Common myeloid progenitor, CD34-positive (primary cell): ENCODE measurements around the gene ZNF646. TPM values are rescaled to one million over a fixed set of nuclear protein-coding genes. Genes with fewer than 3 reads are reported as not detected.
A peak's percentile ranks its signal among the peaks of the same experiment; 100 is the strongest.

Source experiments
- CTCF ChIA-PET: fragments of 350-600 bp; sonication (Branson Sonifier 250); formaldehyde crosslinking; loops from one replicate; lab custom pipeline; 2021; ENCODE audit warnings: antibody characterized with exemption; lab: Charles Lee
- POLR2A ChIA-PET: fragments of 350-600 bp; sonication (Branson Sonifier 250); formaldehyde crosslinking; loops from one replicate; lab custom pipeline; 2021; ENCODE audit warnings: antibody characterized with exemption; lab: Charles Lee
- DNase-seq, 3 donors: peaks; one replicate each; pipeline versions ENCODE4 v3.0.0 to v3.0.0-alpha.2; 2013
- H3K27ac ChIP-seq, 2 experiments: 1 replicate in 1 of 2; 2 replicates in 1 of 2; pipeline ENCODE4 v1.7.0; 2013; ENCODE audit warnings: inconsistent platforms in 2 of 2, low read length in 2 of 2, mild to moderate bottlenecking in 2 of 2, low read depth in 1 of 2, moderate library complexity in 1 of 2; ENCODE audit not compliant: severe bottlenecking in 2 of 2, insufficient read depth in 1 of 2, poor library complexity in 1 of 2
- H3K27me3 ChIP-seq, 5 experiments: replicated peaks in 2 of 5; 1 replicate in 3 of 5; 2 replicates in 2 of 5; pipeline versions ENCODE4 v1.6.1 to v1.7.0; 2013; ENCODE audit warnings: low read length in 4 of 5, mild to moderate bottlenecking in 2 of 5, moderate library complexity in 2 of 5, inconsistent platforms in 1 of 5; ENCODE audit not compliant: insufficient read depth in 5 of 5, control insufficient read depth in 4 of 5
- H3K36me3 ChIP-seq, 4 experiments: 1 replicate in 2 of 4; 2 replicates in 2 of 4; pipeline versions ENCODE4 v1.6.1 to v1.7.0; 2013; ENCODE audit warnings: low read length in 3 of 4, control low read depth in 1 of 4, mild to moderate bottlenecking in 1 of 4; ENCODE audit not compliant: control insufficient read depth in 4 of 4, insufficient read depth in 4 of 4
- H3K4me1 ChIP-seq, 4 experiments: 1 replicate in 3 of 4; 2 replicates in 1 of 4; pipeline versions ENCODE4 v1.6.1 to v1.7.1; 2013; ENCODE audit warnings: low read length in 3 of 4, mild to moderate bottlenecking in 3 of 4, control low read depth in 1 of 4, inconsistent platforms in 1 of 4, moderate library complexity in 1 of 4; ENCODE audit not compliant: control insufficient read depth in 4 of 4, insufficient read depth in 4 of 4; ENCODE audit errors: control extremely low read depth in 1 of 4
- H3K4me3 ChIP-seq, 7 experiments: 1 replicate in 4 of 7; 2 replicates in 3 of 7; pipeline versions ENCODE4 v1.5.1 to v1.7.0; 2013; ENCODE audit warnings: mild to moderate bottlenecking in 7 of 7, low read length in 6 of 7, moderate library complexity in 6 of 7, inconsistent platforms in 2 of 7, low read depth in 2 of 7, control low read depth in 1 of 7; ENCODE audit not compliant: insufficient read depth in 4 of 7, control insufficient read depth in 1 of 7; ENCODE audit errors: extremely low read depth in 1 of 7
- H3K9me3 ChIP-seq, 5 experiments: 1 replicate in 4 of 5; 2 replicates in 1 of 5; pipeline versions ENCODE4 v1.6.1 to v1.7.1; 2013; ENCODE audit warnings: low read length in 4 of 5, mild to moderate bottlenecking in 2 of 5, inconsistent platforms in 1 of 5, low read depth in 1 of 5, moderate library complexity in 1 of 5; ENCODE audit not compliant: control insufficient read depth in 4 of 5, insufficient read depth in 2 of 5; ENCODE audit errors: control extremely low read depth in 1 of 5
- WGBS: methylation state at CpG from one replicate; pipeline ENCODE4 v1.1.5; 2013; ENCODE audit not compliant: insufficient coverage; 5-methylcytosine and 5-hydroxymethylcytosine counted together
- polyA plus RNA-seq: library from polyadenylated mRNA; unstranded; fragments of 120-200 nt; gene quantifications from one replicate; pipeline ENCODE4 v1.2.1, GENCODE V29; 2013

ZNF646 gene
- 8.8 TPM for polyA plus RNA-seq

GRCh38 chr16:31073970-31074813, at the start of gene ZNF646, which contains the start of gene ZNF668:
ZNF646 (plus strand) TSS chr16:31074422; CDS start chr16:31076325, 1,903 bp downstream.
ZNF668 (minus strand) TSS chr16:31074240; CDS start chr16:31064459, 9,781 bp downstream.
- 0% methylated on average over 33 of the region's 48 CpGs for WGBS
- Histone ChIP-seq H3K36me3 (peaks cover 0 to 33% (median 25%) of the 10 kb centered on the region in 4 experiments), H3K4me3 (peak within 1 kb of the TSS; percentile 93 to 100 (median 97)), H3K9me3 (no peaks in the 10 kb centered on the region), H3K27me3 (no peaks in the 10 kb centered on the region), H3K4me1 (peaks cover 12 to 34% (median 24%) of the 10 kb centered on the region in 4 experiments), H3K27ac (peak within 1 kb of the TSS; percentile 97 to 99)
- ChIA-PET CTCF (interaction anchor here (0.6 to 1.2 kb wide), 13 partner anchors 9 to 154 kb away, joined by 3 to 12 read pairs (median 3); partner anchors contain the start of genes STX4 and VKORC1), POLR2A (interaction anchor here (0.8 to 2.3 kb wide), 9 partner anchors 10 to 106 kb away, joined by 3 to 12 read pairs (median 4); partner anchors contain the start of genes FUS, KAT8 and STX4)
- peak; percentile 100 for DNase-seq

DNA sequence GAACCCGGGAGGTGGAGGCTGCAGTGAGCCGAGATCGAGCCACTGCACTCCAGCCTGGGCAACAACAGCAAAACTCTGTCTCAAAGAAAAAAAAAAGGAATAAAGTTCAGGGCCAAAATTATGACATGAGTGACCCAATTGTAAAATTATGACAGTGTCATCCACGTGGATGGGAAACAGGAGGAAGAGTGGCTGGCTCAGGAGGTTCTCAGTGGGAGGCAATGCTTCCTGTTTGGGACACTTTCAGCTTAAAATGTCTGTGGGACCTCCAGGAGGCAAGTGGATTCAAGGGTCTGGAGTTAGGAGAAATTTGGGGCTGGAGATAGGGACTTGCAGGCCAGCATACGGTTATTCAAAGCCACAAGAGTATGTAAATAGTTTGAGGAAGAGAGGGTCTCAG, 48.9 kb upstream of the ZNF646 start:
- no peak overlapping the region for H3K4me3 ChIP-seq
- no peaks in the 10 kb centered on the region for H3K9me3 ChIP-seq
- 39% methylated on average over 2 of the region's 5 CpGs for WGBS
- ChIA-PET CTCF (interaction anchor here (0.6 to 1.1 kb wide), 3 partner anchors 117 to 274 kb away, joined by 3 read pairs; no protein-coding TSS in a partner anchor), POLR2A (no interaction called here)
- DNase-seq = no peak
- H3K27ac ChIP-seq = no peak overlapping the region
- H3K36me3 ChIP-seq = no peaks in the 10 kb centered on the region
- no peaks in the 10 kb centered on the region for H3K27me3 ChIP-seq
- H3K4me1 ChIP-seq = peaks cover 0 to 11% (median 5%) of the 10 kb centered on the region in 4 experiments

GRCh38 chr16:31029272-31029671, 45.0 kb upstream of the ZNF646 start:
- Histone ChIP-seq H3K4me1 (peaks cover 3 to 29% (median 21%) of the 10 kb centered on the region in 4 experiments), H3K4me3 (no peak overlapping the region), H3K27me3 (no peaks in the 10 kb centered on the region), H3K36me3 (no peaks in the 10 kb centered on the region), H3K27ac (no peak overlapping the region), H3K9me3 (no peaks in the 10 kb centered on the region)
- CTCF ChIA-PET = no interaction called here
- DNase-seq = no peak
- WGBS = 100% methylated on average over 1 of the region's 5 CpGs
- POLR2A ChIA-PET = no interaction called here

- Histone ChIP-seq H3K27ac (no peak overlapping the region), H3K27me3 (no peaks in the 10 kb centered on the region), H3K36me3 (peaks cover 3 to 16% (median 6%) of the 10 kb centered on the region in 4 experiments), H3K4me3 (no peak overlapping the region), H3K4me1 (peaks cover 3 to 24% (median 20%) of the 10 kb centered on the region in 4 experiments), H3K9me3 (no peaks in the 10 kb centered on the region)
- DNase-seq = no peak
- ChIA-PET POLR2A (no interaction called here), CTCF (no interaction called here)
- WGBS = 100% methylated on average over 3 of the region's 4 CpGs
These were observed 42.9 kb upstream of the ZNF646 start for GRCh38 chr16:31031276-31031675.

- POLR2A ChIA-PET = interaction anchor here (0.6 to 1.8 kb wide), 3 partner anchors 32 to 50 kb away, joined by 3 to 12 read pairs (median 3); partner anchors contain the start of genes ZNF646 and ZNF668
- H3K27ac ChIP-seq = peak within 1 kb of the TSS; percentile 96 to 97
- WGBS = under 1% methylated on average over 64 of the region's 75 CpGs
- H3K4me1 ChIP-seq = peaks cover 3 to 26% (median 21%) of the 10 kb centered on the region in 4 experiments
- H3K9me3 ChIP-seq = no peaks in the 10 kb centered on the region
- peak; percentile 100 for DNase-seq
- H3K36me3 ChIP-seq = peaks cover 5 to 26% (median 12%) of the 10 kb centered on the region in 4 experiments
- CTCF ChIA-PET = interaction anchor here (1.0 kb wide), 2 partner anchors 41 to 48 kb away, joined by 3 read pairs; partner anchors contain the start of genes HSD3B7, ZNF646 and ZNF668
- peak within 1 kb of the TSS; percentile 79 to 100 (median 94) for H3K4me3 ChIP-seq
- no peaks in the 10 kb centered on the region for H3K27me3 ChIP-seq
These were observed 41.2 kb upstream of the ZNF646 start, which contains the start of gene STX4 for GRCh38 chr16:31032736-31033708. STX4 (plus strand) TSS chr16:31033558; CDS start chr16:31033806, 248 bp downstream.
